ENCODE measurements around the gene BCAT1. TPM values are rescaled to one million over a fixed set of nuclear protein-coding genes. Genes with fewer than 3 reads are reported as not detected.

Gene BCAT1
- total and polyA plus RNA-seq, 2 experiments from 2014 or later: 53.6 to 181 TPM

DNA sequence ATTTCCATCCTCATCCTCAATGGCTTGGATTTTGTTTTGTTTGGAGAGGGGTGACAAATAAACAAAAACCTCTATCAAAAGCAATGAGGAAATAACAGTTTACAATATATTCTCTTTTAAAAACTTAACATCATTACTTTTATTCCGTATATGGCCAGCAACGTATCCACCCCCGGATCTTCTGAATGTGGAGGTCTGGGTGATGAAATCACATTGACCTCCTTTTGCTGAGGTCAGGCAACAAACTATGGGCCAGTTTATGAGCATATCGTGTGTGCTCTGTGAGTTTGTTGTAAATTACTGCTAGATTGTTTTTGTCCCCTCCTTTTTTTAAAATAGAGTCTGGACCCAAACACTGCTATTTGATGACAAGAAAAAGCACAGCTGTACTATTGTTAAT, 178.1 kb downstream of the BCAT1 start:
- H3K4me2 ChIP-seq: no peak overlapping the region

More for the DNA sequence above, 178.1 kb downstream of the BCAT1 start:
- H3K4me1 ChIP-seq (ENCODE audit: insufficient read depth): no peaks in the 10 kb centered on the region
- Mint-ChIP-seq H3K9me3 (no peaks in the 10 kb centered on the region), H3K4me3 (no peak overlapping the region), H3K27me3 (ENCODE audit: insufficient read depth, low read depth, poor library complexity) (no peaks in the 10 kb centered on the region), H3K36me3 (ENCODE audit: low read depth) (no peaks in the 10 kb centered on the region), H3K4me1 (no peaks in the 10 kb centered on the region; the same call in 2 of the 3 replicates), H3K27ac (no peak overlapping the region)
- H3F3A ChIP-seq (replicated peaks; ENCODE audit: low read depth): no peaks in the 10 kb centered on the region
- no peak overlapping the region for H2AFZ ChIP-seq
- H3K4me3 ChIP-seq: no peak overlapping the region
- H3K9me2 ChIP-seq (ENCODE audit: insufficient read depth): no peaks in the 10 kb centered on the region
- no peaks in the 10 kb centered on the region for H4K20me1 ChIP-seq (replicated peaks; ENCODE audit: insufficient read depth)
- no peak for DNase-seq (ENCODE audit: low spot score)
- no peak for TF ChIP-seq NANOG (IDR thresholded peaks at IDR 0.05; ENCODE audit: borderline replicate concordance)
- TF ChIP-seq, protein P1, sequence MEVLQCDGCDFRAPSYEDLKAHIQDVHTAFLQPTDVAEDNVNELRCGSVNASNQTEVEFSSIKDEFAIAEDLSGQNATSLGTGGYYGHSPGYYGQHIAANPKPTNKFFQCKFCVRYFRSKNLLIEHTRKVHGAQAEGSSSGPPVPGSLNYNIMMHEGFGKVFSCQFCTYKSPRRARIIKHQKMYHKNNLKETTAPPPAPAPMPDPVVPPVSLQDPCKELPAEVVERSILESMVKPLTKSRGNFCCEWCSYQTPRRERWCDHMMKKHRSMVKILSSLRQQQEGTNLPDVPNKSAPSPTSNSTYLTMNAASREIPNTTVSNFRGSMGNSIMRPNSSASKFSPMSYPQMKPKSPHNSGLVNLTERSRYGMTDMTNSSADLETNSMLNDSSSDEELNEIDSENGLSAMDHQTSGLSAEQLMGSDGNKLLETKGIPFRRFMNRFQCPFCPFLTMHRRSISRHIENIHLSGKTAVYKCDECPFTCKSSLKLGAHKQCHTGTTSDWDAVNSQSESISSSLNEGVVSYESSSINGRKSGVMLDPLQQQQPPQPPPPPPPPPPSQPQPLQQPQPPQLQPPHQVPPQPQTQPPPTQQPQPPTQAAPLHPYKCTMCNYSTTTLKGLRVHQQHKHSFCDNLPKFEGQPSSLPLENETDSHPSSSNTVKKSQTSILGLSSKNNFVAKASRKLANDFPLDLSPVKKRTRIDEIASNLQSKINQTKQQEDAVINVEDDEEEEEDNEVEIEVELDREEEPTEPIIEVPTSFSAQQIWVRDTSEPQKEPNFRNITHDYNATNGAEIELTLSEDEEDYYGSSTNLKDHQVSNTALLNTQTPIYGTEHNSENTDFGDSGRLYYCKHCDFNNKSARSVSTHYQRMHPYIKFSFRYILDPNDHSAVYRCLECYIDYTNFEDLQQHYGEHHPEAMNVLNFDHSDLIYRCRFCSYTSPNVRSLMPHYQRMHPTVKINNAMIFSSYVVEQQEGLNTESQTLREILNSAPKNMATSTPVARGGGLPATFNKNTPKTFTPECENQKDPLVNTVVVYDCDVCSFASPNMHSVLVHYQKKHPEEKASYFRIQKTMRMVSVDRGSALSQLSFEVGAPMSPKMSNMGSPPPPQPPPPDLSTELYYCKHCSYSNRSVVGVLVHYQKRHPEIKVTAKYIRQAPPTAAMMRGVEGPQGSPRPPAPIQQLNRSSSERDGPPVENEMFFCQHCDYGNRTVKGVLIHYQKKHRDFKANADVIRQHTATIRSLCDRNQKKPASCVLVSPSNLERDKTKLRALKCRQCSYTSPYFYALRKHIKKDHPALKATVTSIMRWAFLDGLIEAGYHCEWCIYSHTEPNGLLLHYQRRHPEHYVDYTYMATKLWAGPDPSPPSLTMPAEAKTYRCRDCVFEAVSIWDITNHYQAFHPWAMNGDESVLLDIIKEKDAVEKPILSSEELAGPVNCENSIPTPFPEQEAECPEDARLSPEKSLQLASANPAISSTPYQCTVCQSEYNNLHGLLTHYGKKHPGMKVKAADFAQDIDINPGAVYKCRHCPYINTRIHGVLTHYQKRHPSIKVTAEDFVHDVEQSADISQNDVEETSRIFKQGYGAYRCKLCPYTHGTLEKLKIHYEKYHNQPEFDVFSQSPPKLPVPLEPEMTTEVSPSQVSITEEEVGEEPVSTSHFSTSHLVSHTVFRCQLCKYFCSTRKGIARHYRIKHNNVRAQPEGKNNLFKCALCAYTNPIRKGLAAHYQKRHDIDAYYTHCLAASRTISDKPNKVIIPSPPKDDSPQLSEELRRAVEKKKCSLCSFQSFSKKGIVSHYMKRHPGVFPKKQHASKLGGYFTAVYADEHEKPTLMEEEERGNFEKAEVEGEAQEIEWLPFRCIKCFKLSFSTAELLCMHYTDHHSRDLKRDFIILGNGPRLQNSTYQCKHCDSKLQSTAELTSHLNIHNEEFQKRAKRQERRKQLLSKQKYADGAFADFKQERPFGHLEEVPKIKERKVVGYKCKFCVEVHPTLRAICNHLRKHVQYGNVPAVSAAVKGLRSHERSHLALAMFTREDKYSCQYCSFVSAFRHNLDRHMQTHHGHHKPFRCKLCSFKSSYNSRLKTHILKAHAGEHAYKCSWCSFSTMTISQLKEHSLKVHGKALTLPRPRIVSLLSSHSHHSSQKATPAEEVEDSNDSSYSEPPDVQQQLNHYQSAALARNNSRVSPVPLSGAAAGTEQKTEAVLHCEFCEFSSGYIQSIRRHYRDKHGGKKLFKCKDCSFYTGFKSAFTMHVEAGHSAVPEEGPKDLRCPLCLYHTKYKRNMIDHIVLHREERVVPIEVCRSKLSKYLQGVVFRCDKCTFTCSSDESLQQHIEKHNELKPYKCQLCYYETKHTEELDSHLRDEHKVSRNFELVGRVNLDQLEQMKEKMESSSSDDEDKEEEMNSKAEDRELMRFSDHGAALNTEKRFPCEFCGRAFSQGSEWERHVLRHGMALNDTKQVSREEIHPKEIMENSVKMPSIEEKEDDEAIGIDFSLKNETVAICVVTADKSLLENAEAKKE (CRISPR knock-in tag; IDR thresholded peaks at IDR 0.05): no peak
- TF ChIP-seq ZNF114 (CRISPR knock-in tag; IDR thresholded peaks at IDR 0.05): no peak
- no peak for TF ChIP-seq CREB1 (CRISPR knock-in tag; IDR thresholded peaks at IDR 0.05; ENCODE audit: low read depth)
- TF ChIP-seq POLR2AphosphoS5 (IDR thresholded peaks at IDR 0.05; ENCODE audit: low read depth): no peak
- TF ChIP-seq, protein P2, sequence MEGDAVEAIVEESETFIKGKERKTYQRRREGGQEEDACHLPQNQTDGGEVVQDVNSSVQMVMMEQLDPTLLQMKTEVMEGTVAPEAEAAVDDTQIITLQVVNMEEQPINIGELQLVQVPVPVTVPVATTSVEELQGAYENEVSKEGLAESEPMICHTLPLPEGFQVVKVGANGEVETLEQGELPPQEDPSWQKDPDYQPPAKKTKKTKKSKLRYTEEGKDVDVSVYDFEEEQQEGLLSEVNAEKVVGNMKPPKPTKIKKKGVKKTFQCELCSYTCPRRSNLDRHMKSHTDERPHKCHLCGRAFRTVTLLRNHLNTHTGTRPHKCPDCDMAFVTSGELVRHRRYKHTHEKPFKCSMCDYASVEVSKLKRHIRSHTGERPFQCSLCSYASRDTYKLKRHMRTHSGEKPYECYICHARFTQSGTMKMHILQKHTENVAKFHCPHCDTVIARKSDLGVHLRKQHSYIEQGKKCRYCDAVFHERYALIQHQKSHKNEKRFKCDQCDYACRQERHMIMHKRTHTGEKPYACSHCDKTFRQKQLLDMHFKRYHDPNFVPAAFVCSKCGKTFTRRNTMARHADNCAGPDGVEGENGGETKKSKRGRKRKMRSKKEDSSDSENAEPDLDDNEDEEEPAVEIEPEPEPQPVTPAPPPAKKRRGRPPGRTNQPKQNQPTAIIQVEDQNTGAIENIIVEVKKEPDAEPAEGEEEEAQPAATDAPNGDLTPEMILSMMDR (conservative IDR thresholded peaks at IDR 0.05; ENCODE audit: low read depth in 2 of 2): no peak
- TF ChIP-seq JUNB (IDR thresholded peaks at IDR 0.05; ENCODE audit: unreplicated experiment): no peak
- no peak for TF ChIP-seq EZH2phosphoT487 (IDR thresholded peaks at IDR 0.05; ENCODE audit: unreplicated experiment)
- no peak for TF ChIP-seq EZH2 (IDR thresholded peaks at IDR 0.05; ENCODE audit: low read depth, unreplicated experiment)
- no peak for TF ChIP-seq STAT1 (IDR thresholded peaks at IDR 0.05; ENCODE audit: unreplicated experiment)
- TF ChIP-seq ZNF331 (CRISPR knock-in tag; IDR thresholded peaks at IDR 0.05; ENCODE audit: low read depth): no peak
- TF ChIP-seq, protein P3, sequence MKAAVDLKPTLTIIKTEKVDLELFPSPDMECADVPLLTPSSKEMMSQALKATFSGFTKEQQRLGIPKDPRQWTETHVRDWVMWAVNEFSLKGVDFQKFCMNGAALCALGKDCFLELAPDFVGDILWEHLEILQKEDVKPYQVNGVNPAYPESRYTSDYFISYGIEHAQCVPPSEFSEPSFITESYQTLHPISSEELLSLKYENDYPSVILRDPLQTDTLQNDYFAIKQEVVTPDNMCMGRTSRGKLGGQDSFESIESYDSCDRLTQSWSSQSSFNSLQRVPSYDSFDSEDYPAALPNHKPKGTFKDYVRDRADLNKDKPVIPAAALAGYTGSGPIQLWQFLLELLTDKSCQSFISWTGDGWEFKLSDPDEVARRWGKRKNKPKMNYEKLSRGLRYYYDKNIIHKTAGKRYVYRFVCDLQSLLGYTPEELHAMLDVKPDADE (IDR thresholded peaks at IDR 0.05): no peak
- TF ChIP-seq, protein P4, sequence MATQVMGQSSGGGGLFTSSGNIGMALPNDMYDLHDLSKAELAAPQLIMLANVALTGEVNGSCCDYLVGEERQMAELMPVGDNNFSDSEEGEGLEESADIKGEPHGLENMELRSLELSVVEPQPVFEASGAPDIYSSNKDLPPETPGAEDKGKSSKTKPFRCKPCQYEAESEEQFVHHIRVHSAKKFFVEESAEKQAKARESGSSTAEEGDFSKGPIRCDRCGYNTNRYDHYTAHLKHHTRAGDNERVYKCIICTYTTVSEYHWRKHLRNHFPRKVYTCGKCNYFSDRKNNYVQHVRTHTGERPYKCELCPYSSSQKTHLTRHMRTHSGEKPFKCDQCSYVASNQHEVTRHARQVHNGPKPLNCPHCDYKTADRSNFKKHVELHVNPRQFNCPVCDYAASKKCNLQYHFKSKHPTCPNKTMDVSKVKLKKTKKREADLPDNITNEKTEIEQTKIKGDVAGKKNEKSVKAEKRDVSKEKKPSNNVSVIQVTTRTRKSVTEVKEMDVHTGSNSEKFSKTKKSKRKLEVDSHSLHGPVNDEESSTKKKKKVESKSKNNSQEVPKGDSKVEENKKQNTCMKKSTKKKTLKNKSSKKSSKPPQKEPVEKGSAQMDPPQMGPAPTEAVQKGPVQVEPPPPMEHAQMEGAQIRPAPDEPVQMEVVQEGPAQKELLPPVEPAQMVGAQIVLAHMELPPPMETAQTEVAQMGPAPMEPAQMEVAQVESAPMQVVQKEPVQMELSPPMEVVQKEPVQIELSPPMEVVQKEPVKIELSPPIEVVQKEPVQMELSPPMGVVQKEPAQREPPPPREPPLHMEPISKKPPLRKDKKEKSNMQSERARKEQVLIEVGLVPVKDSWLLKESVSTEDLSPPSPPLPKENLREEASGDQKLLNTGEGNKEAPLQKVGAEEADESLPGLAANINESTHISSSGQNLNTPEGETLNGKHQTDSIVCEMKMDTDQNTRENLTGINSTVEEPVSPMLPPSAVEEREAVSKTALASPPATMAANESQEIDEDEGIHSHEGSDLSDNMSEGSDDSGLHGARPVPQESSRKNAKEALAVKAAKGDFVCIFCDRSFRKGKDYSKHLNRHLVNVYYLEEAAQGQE (IDR thresholded peaks at IDR 0.05; ENCODE audit: unreplicated experiment): no peak
- H3K79me2 ChIP-seq (replicated peaks; ENCODE audit: insufficient read depth): no peaks in the 10 kb centered on the region
- no peaks in the 10 kb centered on the region for H3K36me3 ChIP-seq (ENCODE audit: insufficient read depth)
- no peak for ATAC-seq
- H3K27ac ChIP-seq (ENCODE audit: low read depth): no peak overlapping the region
- H3K27me3 ChIP-seq (ENCODE audit: insufficient read depth): no peaks in the 10 kb centered on the region
